ENCODE results near the gene NOS3. TPM values are rescaled to one million over a fixed set of nuclear protein-coding genes. Genes with fewer than 3 reads are reported as not detected.
"Not testable (repeated sequence)": the region's sequence is repeated elsewhere in the genome, so short reads cannot be mapped to it uniquely, and the experiment has no call there.

The NOS3 gene
- total RNA-seq, 1 donor from 2014 or later, result 7.0 TPM

GRCh38 chr7:151038951-151039849 is 48.4 kb downstream of the NOS3 start:
- DNase-seq, result no peak

- no peak for DNase-seq
Measured at GRCh38 chr7:151039850-151040548, 49.2 kb downstream of the NOS3 start.

GRCh38 chr7:151040616-151041375 is 50.0 kb downstream of the NOS3 start:
- DNase-seq, result no peak

GRCh38 chr7:151043449-151043848 is 52.6 kb downstream of the NOS3 start:
- not testable (repeated sequence) for DNase-seq

- DNase-seq, result no peak
Measured at GRCh38 chr7:151043959-151044358, 53.1 kb downstream of the NOS3 start.

- peak; percentile 66 for DNase-seq
Measured at GRCh38 chr7:151045262-151045661, 54.4 kb downstream of the NOS3 start.

GRCh38 chr7:151045967-151046366 is 55.1 kb downstream of the NOS3 start:
- no peak for DNase-seq

GRCh38 chr7:151046603-151047573 is 56.1 kb downstream of the NOS3 start:
- peak; percentile 86 for DNase-seq

GRCh38 chr7:151047976-151048815 is 57.4 kb downstream of the NOS3 start, which contains the start of gene ASIC3:
ASIC3 (plus strand) TSS chr7:151048531; CDS start chr7:151048886, 355 bp downstream.
- DNase-seq, result peak; percentile 56

- DNase-seq, result no peak
Measured at GRCh38 chr7:151048911-151049463, 58.2 kb downstream of the NOS3 start.

GRCh38 chr7:151051108-151051507 is 60.3 kb downstream of the NOS3 start:
- DNase-seq, result peak; percentile 85

- no peak for DNase-seq
Measured at GRCh38 chr7:151053096-151053495, 62.3 kb downstream of the NOS3 start.

- no peak for DNase-seq
Measured at GRCh38 chr7:151053751-151054150, 62.9 kb downstream of the NOS3 start.

GRCh38 chr7:151056283-151056665 is 65.5 kb downstream of the NOS3 start:
- DNase-seq, result no peak

- DNase-seq, result no peak
Measured at GRCh38 chr7:151056666-151057505, 66.1 kb downstream of the NOS3 start.

- no peak for DNase-seq
Measured at GRCh38 chr7:151057506-151057988, 66.7 kb downstream of the NOS3 start, which contains the start of gene CDK5. CDK5 (minus strand) TSS chr7:151057897; CDS start chr7:151057848, 49 bp downstream.

GRCh38 chr7:151057989-151058780 is 67.4 kb downstream of the NOS3 start:
- DNase-seq, result peak; percentile 100
